Muscle of leg (tissue), 11 donors: ENCODE measurements around the gene FGFBP3. TPM values are rescaled to one million over a fixed set of nuclear protein-coding genes. Genes with fewer than 3 reads are reported as not detected.

Source experiments
- DNase-seq: peaks from one replicate; pipeline ENCODE4 v3.0.0; 2013
- H3K27ac ChIP-seq: one replicate; pipeline ENCODE4 v1.5.1; 2013; ENCODE audit warnings: mild to moderate bottlenecking, low read length, control low read depth
- H3K27me3 ChIP-seq: one replicate; pipeline ENCODE4 v1.6.1; 2013; ENCODE audit warnings: low read length; ENCODE audit not compliant: control insufficient read depth, insufficient read depth
- H3K36me3 ChIP-seq: one replicate; pipeline ENCODE4 v1.6.1; 2013; ENCODE audit warnings: low read length; ENCODE audit not compliant: control insufficient read depth, insufficient read depth
- H3K4me1 ChIP-seq: one replicate; pipeline ENCODE4 v1.6.1; 2013; ENCODE audit warnings: low read length; ENCODE audit not compliant: control insufficient read depth, insufficient read depth
- H3K4me3 ChIP-seq: one replicate; pipeline ENCODE4 v1.5.1; 2013; ENCODE audit warnings: low read length, control low read depth
- H3K9me3 ChIP-seq: replicated peaks from 2 replicates; pipeline ENCODE4 v1.6.1; 2013; ENCODE audit warnings: low read depth, low read length; ENCODE audit not compliant: control insufficient read depth
- WGBS: methylation state at CpG from one replicate; pipeline ENCODE4 v1.1.5; 2013; ENCODE audit warnings: missing lambda C conversion rate; ENCODE audit not compliant: insufficient coverage; 5-methylcytosine and 5-hydroxymethylcytosine counted together
- polyA plus RNA-seq, 8 donors: library from polyadenylated mRNA; unstranded; fragments of 120-200 nt; gene quantifications; one replicate each; pipeline versions ENCODE4 v1.2.1 to v1.2.3, GENCODE V29; 2013; ENCODE audit warnings: inconsistent platforms in 1 of 8, low replicate concordance in 1 of 8; ENCODE audit not compliant: insufficient read length in 8 of 8, insufficient read depth in 1 of 8
- total RNA-seq: library from RNA; stranded (reverse); fragments of 120-200 nt; gene quantifications from one replicate; pipeline ENCODE4 v1.2.4, GENCODE V29; 2013

Gene FGFBP3
- total and polyA plus RNA-seq, 9 donors: 0.84 to 2.6 (median 2.1) TPM

- Histone ChIP-seq H3K9me3 (no peaks in the 10 kb centered on the region), H3K4me3 (no peak overlapping the region), H3K4me1 (no peaks in the 10 kb centered on the region), H3K27me3 (no peaks in the 10 kb centered on the region), H3K27ac (no peak overlapping the region), H3K36me3 (peaks cover 22% of the 10 kb centered on the region)
- DNase-seq: no peak
- no CpG with 5 or more reads among the region's 1 CpG for WGBS
These were observed 48.4 kb downstream of the FGFBP3 start for GRCh38 chr10:91860885-91861284.

DNA sequence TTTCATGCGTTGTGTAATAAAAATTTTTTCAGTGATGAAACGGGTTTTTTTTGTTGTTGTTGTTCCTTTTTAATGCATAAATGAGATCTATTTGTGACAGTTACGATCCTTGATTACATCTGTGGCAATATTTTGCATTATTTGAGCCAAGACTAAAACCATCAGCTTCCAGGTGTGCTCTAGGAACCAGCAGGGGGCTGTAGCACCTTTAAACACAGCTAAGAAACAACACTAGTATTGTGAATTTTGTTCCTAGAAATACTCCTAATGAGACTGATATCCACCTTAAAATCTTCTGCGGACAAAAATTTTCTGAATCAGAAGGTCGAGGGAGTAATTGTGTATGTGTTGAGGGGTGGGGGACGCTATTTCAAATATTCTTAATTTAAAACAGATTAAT, 52.6 kb downstream of the FGFBP3 start:
- no CpG with 5 or more reads among the region's 6 CpGs for WGBS
- peak; percentile 15 for DNase-seq

More for the DNA sequence above, 52.6 kb downstream of the FGFBP3 start:
- H3K27me3 ChIP-seq: no peaks in the 10 kb centered on the region
- peaks cover 25% of the 10 kb centered on the region for H3K36me3 ChIP-seq
- H3K4me3 ChIP-seq: no peak overlapping the region
- H3K27ac ChIP-seq: no peak overlapping the region
- H3K9me3 ChIP-seq: no peaks in the 10 kb centered on the region
- no peaks in the 10 kb centered on the region for H3K4me1 ChIP-seq

Other genes with a start within 250 kb of the FGFBP3 start
- gene TNKS2, start 111.1 kb downstream of the FGFBP3 start, total RNA-seq: 26.8 TPM
- gene TNKS2, start 111.1 kb downstream of the FGFBP3 start, polyA plus RNA-seq: 10 to 100 TPM; 23.0 to 42.0 (median 34.0) TPM
- 29.0 TPM for gene BTAF1, start 14.3 kb upstream of the FGFBP3 start, total RNA-seq
- gene BTAF1, start 14.3 kb upstream of the FGFBP3 start, polyA plus RNA-seq: 10 to 100 TPM; 16.5 to 25.7 (median 22.4) TPM